Fibroblast of the aortic adventitia (primary cell): Measurements from ENCODE around the gene VSTM4. TPM values are rescaled to one million over a fixed set of nuclear protein-coding genes. Genes with fewer than 3 reads are reported as not detected.

Experiments
- DNase-seq: peaks from one replicate; pipeline ENCODE4 v3.0.0-alpha.2; 2010; ENCODE audit warnings: low read depth
- H3K4me3 ChIP-seq: 2 replicates; pipeline ENCODE4 v1.5.1; 2011; ENCODE audit warnings: low read depth, mild to moderate bottlenecking, control low read depth, low read length, moderate library complexity
- CTCF ChIP-seq: IDR thresholded peaks from 2 replicates; pipeline ENCODE4 v1.5.1; 2011; ENCODE audit warnings: mild to moderate bottlenecking, low read length, control low read depth, inconsistent platforms; ENCODE audit not compliant: insufficient read depth
- total RNA-seq: library from RNA; depleted of rRNA; stranded (reverse); fragments of >200 nt; gene quantifications from 2 replicates; pipeline ENCODE4 v1.2.3, GENCODE V29; 2012; ENCODE audit warnings: low replicate concordance

Gene VSTM4
- total RNA-seq, 1 donor = 6.5 TPM

GRCh38 chr10:49090189-49090575, 25.1 kb downstream of the VSTM4 start:
- H3K4me3 ChIP-seq = no peak overlapping the region
- TF ChIP-seq CTCF = no peak
- DNase-seq = no peak

GRCh38 chr10:49089557-49090188, 25.6 kb downstream of the VSTM4 start:
- no peak for TF ChIP-seq CTCF
- peak; percentile 78 for DNase-seq

GRCh38 chr10:49089152-49089551, 26.2 kb downstream of the VSTM4 start:
- H3K4me3 ChIP-seq = no peak overlapping the region
- no peak for DNase-seq
- no peak for TF ChIP-seq CTCF

More at GRCh38 chr10:49089557-49090188, 25.6 kb downstream of the VSTM4 start:
- no peak overlapping the region for H3K4me3 ChIP-seq

- no peak for TF ChIP-seq CTCF
- no peak for DNase-seq
These were observed 28.4 kb downstream of the VSTM4 start for GRCh38 chr10:49086889-49087288.

DNA sequence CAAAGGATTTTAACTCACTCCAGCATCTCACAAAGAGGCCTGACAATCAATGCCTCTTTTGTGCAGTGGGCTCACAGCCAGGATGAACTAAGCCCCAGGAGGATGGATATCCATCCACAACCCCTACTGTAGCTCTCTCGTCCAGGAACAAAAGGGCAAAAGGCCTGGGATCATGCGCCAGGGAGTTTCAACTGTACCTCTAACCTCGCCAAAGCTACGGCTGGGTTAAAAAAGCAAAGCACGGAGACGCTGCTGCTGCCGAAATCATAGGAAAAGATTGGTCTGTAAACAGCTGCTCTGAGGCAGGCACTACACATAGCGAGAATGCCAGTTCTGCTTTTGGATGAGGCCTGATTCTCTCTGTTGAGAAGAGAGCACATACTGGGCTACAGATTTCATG, 32.1 kb downstream of the VSTM4 start:
- TF ChIP-seq CTCF = no peak
- DNase-seq = no peak
- H3K4me3 ChIP-seq = no peak overlapping the region

More at GRCh38 chr10:49086889-49087288, 28.4 kb downstream of the VSTM4 start:
- H3K4me3 ChIP-seq = no peak overlapping the region

DNA sequence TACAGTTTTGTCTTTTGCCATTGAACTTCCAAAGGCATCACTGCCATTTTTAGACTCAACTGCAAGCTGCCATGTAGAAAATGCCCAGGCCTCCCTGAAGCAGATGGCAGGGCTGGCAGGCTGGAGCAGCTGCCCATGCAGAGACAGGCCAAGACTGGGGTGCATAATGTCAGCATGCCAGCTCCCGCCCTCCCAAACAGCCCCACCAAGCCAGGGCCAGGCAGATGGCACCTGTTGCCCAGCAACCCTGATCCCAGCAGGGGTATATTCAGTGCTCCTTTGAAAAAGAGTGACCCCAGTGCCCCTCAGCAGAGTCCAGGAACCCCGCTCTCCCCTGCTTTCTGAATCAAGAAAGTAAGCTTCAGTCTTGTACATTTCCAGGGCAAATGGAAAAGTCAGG, 32.6 kb downstream of the VSTM4 start:
- no peak for TF ChIP-seq CTCF
- H3K4me3 ChIP-seq = no peak overlapping the region
- no peak for DNase-seq
